Left lung (tissue), 10 donors: ENCODE data around the gene MT3. TPM values are rescaled to one million over a fixed set of nuclear protein-coding genes. Genes with fewer than 3 reads are reported as not detected.

Experiments used
- ATAC-seq: fragments of 200-7000 bp; cut with Tn5 transposase; one replicate; pipeline ENCODE4 v1.9.1; 2020; ENCODE audit warnings: moderate library complexity
- DNase-seq, 4 donors: peaks; one replicate each; pipeline ENCODE4 v3.0.0-alpha.2; 2013 to 2020
- H3K27ac ChIP-seq, 2 donors: fragments of 200-600 bp; sonication (generic) in 1 of 2; one replicate each; pipeline versions ENCODE4 v1.5.0 to v1.8.0; 2020 to 2021
- H3K27me3 ChIP-seq, 2 donors: fragments of 200-600 bp; sonication (generic) in 1 of 2; one replicate each; pipeline versions ENCODE4 v1.5.0 to v1.8.0; 2020 to 2021
- H3K36me3 ChIP-seq, 2 donors: fragments of 200-600 bp; sonication (generic) in 1 of 2; one replicate each; pipeline versions ENCODE4 v1.5.0 to v1.8.0; 2020 to 2021
- H3K4me1 ChIP-seq, 2 donors: fragments of 200-600 bp; one replicate each; pipeline ENCODE4 v1.8.0; 2021
- H3K4me3 ChIP-seq, 2 donors: fragments of 200-600 bp; sonication (generic) in 1 of 2; one replicate each; pipeline versions ENCODE4 v1.5.0 to v1.8.0; 2020 to 2021; ENCODE audit warnings: mild to moderate bottlenecking in 1 of 2
- H3K9me3 ChIP-seq, 2 donors: fragments of 200-600 bp; sonication (generic) in 1 of 2; one replicate each; pipeline versions ENCODE4 v1.5.0 to v1.8.0; 2020 to 2021
- intact Hi-C, 2 donors: fragments of 100-400 bp; cut with DNase I; formaldehyde crosslinking; loops; one replicate each; pipeline versions ENCODE4 v1.11.2 to v1.14.2; 2022
- polyA plus RNA-seq, 6 donors: library from polyadenylated mRNA; unstranded; fragments of 120-200 nt; gene quantifications; one replicate each; pipeline ENCODE4 v1.2.1, GENCODE V29; 2013; ENCODE audit not compliant: insufficient read length in 6 of 6
- total RNA-seq, 2 donors: library from RNA; stranded (reverse); fragmentation: NEBNext Ultra II Directional; extraction: Animal tissue kit (Norgen Biotek cat#: 25700); gene quantifications; one replicate each; pipeline ENCODE4 v1.2.1, GENCODE V29; 2021
- TF ChIP-seq, protein P1 (sequence below), 2 donors: fragments of 200-600 bp; sonication (generic) in 1 of 2; IDR thresholded peaks; one replicate each; pipeline versions ENCODE4 v1.5.0 to v1.8.0; 2021; ENCODE audit warnings: antibody characterized with exemption in 2 of 2
- donor health status: DM: no; HTN: yes; CAD: no.
- donor health status: DM: no; HTN: no; CAD: no.

The MT3 gene
- total and polyA plus RNA-seq, 8 donors = not detected

DNA sequence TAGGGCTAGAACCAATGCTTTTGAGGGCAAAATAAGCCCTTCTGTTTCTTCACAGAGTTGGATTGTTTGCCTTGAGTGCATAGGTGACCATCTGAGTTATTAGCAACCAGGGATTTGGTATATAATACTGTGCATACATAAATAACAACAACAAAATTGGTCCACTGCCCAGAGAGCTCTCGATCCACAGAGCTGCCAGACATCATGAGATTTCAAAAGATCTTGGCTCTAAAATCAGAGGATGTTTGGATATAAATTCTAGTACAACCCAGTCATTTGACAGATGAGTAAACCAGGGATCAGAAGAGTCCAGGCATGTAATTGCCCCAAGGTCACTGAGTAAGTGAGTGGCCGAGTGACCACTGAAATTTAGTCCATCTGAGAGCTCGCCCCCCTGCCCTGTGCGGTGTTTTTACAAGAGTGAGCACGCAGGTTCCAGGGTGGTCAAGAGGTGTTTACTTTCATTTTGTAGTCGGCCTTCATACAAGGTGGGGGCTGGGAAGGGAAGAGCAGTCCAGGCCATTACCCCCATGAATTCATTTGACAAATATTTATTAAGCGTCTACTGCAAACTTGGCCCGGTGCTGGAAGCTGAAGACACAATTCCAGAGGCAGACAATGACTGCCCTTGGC lies 17.3 kb downstream of the MT3 start:
- Histone ChIP-seq H3K27me3 (no peaks in the 10 kb centered on the region), H3K27ac (peak overlapping the region; percentile 87 to 93), H3K9me3 (no peaks in the 10 kb centered on the region), H3K4me1 (peaks cover 30 to 58% of the 10 kb centered on the region in 2 donors), H3K36me3 (no peaks in the 10 kb centered on the region), H3K4me3 (no peak overlapping the region)
- ATAC-seq = peak; percentile 0
- intact Hi-C loops = no loop called here
- DNase-seq = peak in 2 of 4 donors; percentile 90 to 91
- TF ChIP-seq, protein P1, sequence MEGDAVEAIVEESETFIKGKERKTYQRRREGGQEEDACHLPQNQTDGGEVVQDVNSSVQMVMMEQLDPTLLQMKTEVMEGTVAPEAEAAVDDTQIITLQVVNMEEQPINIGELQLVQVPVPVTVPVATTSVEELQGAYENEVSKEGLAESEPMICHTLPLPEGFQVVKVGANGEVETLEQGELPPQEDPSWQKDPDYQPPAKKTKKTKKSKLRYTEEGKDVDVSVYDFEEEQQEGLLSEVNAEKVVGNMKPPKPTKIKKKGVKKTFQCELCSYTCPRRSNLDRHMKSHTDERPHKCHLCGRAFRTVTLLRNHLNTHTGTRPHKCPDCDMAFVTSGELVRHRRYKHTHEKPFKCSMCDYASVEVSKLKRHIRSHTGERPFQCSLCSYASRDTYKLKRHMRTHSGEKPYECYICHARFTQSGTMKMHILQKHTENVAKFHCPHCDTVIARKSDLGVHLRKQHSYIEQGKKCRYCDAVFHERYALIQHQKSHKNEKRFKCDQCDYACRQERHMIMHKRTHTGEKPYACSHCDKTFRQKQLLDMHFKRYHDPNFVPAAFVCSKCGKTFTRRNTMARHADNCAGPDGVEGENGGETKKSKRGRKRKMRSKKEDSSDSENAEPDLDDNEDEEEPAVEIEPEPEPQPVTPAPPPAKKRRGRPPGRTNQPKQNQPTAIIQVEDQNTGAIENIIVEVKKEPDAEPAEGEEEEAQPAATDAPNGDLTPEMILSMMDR (IDR thresholded peaks at IDR 0.05) = no peak

DNA sequence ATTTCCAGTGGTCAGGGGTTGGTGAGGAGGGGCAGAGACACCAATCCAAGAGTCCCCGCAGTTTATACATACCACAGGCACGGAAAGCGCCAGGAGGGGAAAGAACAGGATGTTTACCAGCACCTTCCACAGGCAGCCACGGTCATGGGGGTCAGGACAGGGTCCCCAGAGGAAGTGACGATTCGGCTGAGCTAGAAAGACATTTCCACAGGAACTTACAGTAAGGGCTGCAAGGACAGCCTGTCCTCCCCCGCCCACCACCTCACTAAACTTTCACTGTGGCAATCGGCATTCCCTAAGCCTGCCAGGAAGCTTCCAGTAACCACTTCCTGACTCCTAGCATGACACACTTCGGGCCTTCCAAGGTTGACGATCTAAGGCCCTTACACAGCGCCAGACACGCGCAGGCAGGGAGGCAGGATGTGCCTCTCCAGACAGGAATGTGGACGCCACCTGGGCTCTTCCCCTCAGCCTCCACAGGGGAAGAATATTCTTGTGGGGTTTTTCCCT lies 17.8 kb downstream of the MT3 start:
- peak; percentile 38 for ATAC-seq
- Histone ChIP-seq H3K9me3 (no peaks in the 10 kb centered on the region), H3K27me3 (no peaks in the 10 kb centered on the region), H3K27ac (peak overlapping the region; percentile 87 to 93), H3K4me1 (peaks cover 30 to 58% of the 10 kb centered on the region in 2 donors), H3K36me3 (no peaks in the 10 kb centered on the region), H3K4me3 (peak overlapping the region in 1 of 2 donors; percentile 77)
- intact Hi-C loops = no loop called here
- TF ChIP-seq, protein P1 (IDR thresholded peaks at IDR 0.05) = no peak
- DNase-seq = peak; percentile 73 to 87 (median 76)

DNA sequence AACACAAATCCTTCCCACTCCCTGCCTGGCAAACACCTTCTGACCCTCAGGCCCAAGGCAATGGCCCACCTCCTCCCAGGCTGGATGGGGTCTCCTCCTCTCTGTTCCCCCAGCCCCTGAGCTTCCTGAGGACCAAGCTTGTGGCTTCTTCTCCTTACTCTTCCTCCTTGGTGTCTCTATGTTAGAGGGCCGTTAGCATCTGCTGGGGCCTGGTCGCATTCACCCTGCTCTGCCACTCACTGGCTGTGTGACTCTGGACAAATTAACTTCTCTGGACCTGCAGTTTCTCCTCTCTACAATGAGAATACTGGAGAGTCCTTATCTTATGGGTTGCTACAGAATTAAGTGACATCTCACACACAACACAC lies 18.3 kb downstream of the MT3 start:
- Histone ChIP-seq H3K9me3 (no peaks in the 10 kb centered on the region), H3K36me3 (no peaks in the 10 kb centered on the region), H3K4me3 (peak overlapping the region in 1 of 2 donors; percentile 77), H3K27ac (peak overlapping the region; percentile 87 to 93), H3K27me3 (no peaks in the 10 kb centered on the region), H3K4me1 (peaks cover 30 to 58% of the 10 kb centered on the region in 2 donors)
- DNase-seq (no peak), ATAC-seq (no peak)
- intact Hi-C loops = no loop called here
- TF ChIP-seq, protein P1 (IDR thresholded peaks at IDR 0.05) = no peak

DNA sequence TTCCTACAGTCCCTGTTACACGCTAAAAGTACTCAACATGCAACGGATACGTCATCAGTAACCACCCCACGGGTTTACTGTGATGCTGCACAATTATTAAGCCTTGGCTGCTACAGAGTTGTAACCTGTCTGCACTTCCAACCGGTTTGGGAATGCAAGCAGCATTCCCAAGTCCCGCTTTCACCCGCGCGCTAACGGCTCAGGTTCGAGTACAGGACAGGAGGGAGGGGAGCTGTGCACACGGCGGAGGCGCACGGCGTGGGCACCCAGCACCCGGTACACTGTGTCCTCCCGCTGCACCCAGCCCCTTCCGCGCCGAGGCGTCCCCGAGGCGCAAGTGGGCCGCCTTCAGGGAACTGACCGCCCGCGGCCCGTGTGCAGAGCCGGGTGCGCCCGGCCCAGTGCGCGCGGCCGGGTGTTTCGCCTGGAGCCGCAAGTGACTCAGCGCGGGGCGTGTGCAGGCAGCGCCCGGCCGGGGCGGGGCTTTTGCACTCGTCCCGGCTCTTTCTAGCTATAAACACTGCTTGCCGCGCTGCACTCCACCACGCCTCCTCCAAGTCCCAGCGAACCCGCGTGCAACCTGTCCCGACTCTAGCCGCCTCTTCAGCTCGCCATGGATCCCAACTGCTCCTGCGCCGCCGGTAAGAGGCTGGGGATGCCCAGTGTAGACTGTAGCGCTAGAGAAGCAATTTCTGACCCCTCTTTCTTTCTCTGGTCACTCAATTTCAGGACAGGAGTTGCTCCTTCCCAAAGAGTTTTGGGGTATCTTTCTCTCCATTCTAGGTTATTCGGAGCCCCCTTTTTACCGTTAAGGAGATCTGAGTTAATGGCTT lies 18.9 kb downstream of the MT3 start, which contains the start of gene MT2A:
MT2A (plus strand) TSS at position 542 of the 833 bp plus-strand sequence; CDS start at position 614, 72 bp downstream.
- H3K4me1 ChIP-seq = peaks cover 30 to 58% of the 10 kb centered on the region in 2 donors
- H3K4me3 ChIP-seq = peak within 1 kb of the TSS; percentile 46 to 77
- intact Hi-C loops = no loop called here
- H3K27me3 ChIP-seq = no peaks in the 10 kb centered on the region
- H3K9me3 ChIP-seq = no peaks in the 10 kb centered on the region
- DNase-seq (peak; percentile 85 to 99 (median 96)), ATAC-seq (peak; percentile 91)
- peak within 1 kb of the TSS; percentile 87 to 93 for H3K27ac ChIP-seq
- TF ChIP-seq, protein P1 (IDR thresholded peaks at IDR 0.05) = no peak
- no peaks in the 10 kb centered on the region for H3K36me3 ChIP-seq
